ENCODE data around the gene SMCR8.

- TF ChIP-seq CTCF (IDR thresholded peaks at IDR 0.05; ENCODE audit: low read length) = no peak
- TF ChIP-seq EZH2 (IDR thresholded peaks at IDR 0.05; ENCODE audit: borderline replicate concordance, low read length) = no peak
Observed at GRCh38 chr17:18280249-18280648, 34.8 kb upstream of the SMCR8 start.
